CD4-positive, alpha-beta T cell treated with Interleukin-4 for 4 hours (primary cell): ENCODE data around the gene SLCO4A1.
"Not testable (repeated sequence)": the region's sequence is repeated elsewhere in the genome, so short reads cannot be mapped to it uniquely, and the experiment has no call there.

Experiments
- DNase-seq: peaks from one replicate; pipeline ENCODE4 v3.0.0-alpha.2; 2020

SLCO4A1 gene

GRCh38 chr20:62666736-62667529, 24.6 kb downstream of the SLCO4A1 start:
- DNase-seq, result no peak

- DNase-seq, result no peak
Observed at GRCh38 chr20:62667530-62668440, 25.5 kb downstream of the SLCO4A1 start.

GRCh38 chr20:62668441-62669027, 26.2 kb downstream of the SLCO4A1 start:
- DNase-seq, result peak; percentile 48

- no peak for DNase-seq
Observed at GRCh38 chr20:62669249-62669648, 26.9 kb downstream of the SLCO4A1 start.

- DNase-seq, result no peak
Observed at GRCh38 chr20:62670156-62670555, 27.9 kb downstream of the SLCO4A1 start.

GRCh38 chr20:62670998-62671397, 28.7 kb downstream of the SLCO4A1 start:
- no peak for DNase-seq

- DNase-seq, result no peak
Observed at GRCh38 chr20:62671765-62672164, 29.5 kb downstream of the SLCO4A1 start.

GRCh38 chr20:62674370-62674769, 32.1 kb downstream of the SLCO4A1 start:
- DNase-seq, result no peak

- no peak for DNase-seq
Observed at GRCh38 chr20:62675156-62675876, 33.0 kb downstream of the SLCO4A1 start.

GRCh38 chr20:62675877-62676260, 33.6 kb downstream of the SLCO4A1 start:
- no peak for DNase-seq

- no peak for DNase-seq
Observed at GRCh38 chr20:62676976-62677375, 34.7 kb downstream of the SLCO4A1 start.

- DNase-seq, result no peak
Observed at GRCh38 chr20:62677678-62678077, 35.4 kb downstream of the SLCO4A1 start.

- DNase-seq, result no peak
Observed at GRCh38 chr20:62678553-62678952, 36.2 kb downstream of the SLCO4A1 start.

- no peak for DNase-seq
Observed at GRCh38 chr20:62679978-62680589, 37.8 kb downstream of the SLCO4A1 start.

GRCh38 chr20:62682912-62683517, 40.7 kb downstream of the SLCO4A1 start:
- no peak for DNase-seq

- DNase-seq, result not testable (repeated sequence)
Observed at GRCh38 chr20:62683660-62684322, 41.5 kb downstream of the SLCO4A1 start.

- DNase-seq, result no peak
Observed at GRCh38 chr20:62684981-62685380, 42.7 kb downstream of the SLCO4A1 start.

GRCh38 chr20:62685781-62686555, 43.7 kb downstream of the SLCO4A1 start:
- DNase-seq, result peak; percentile 2

GRCh38 chr20:62686869-62687830, 44.8 kb downstream of the SLCO4A1 start:
- DNase-seq, result no peak
